ENCODE results near the gene CFAP70.
A peak's percentile ranks its signal among the peaks of the same experiment; 100 is the strongest.

CFAP70 gene

GRCh38 chr10:73376679-73377078 is 18.0 kb upstream of the CFAP70 start:
- TF ChIP-seq CTCF (IDR thresholded peaks at IDR 0.05; ENCODE audit: low read depth, low read length) = no peak
- H3K4me3 ChIP-seq (replicated peaks in 1 of 2; ENCODE audit: low read depth in 2 of 2, low read length in 2 of 2) = no peak overlapping the region
- DNase-seq (ENCODE audit: low read depth in 2 of 2) = no peak

- no peak for TF ChIP-seq CTCF (IDR thresholded peaks at IDR 0.05; ENCODE audit: low read depth, low read length)
- no peak overlapping the region for H3K4me3 ChIP-seq (replicated peaks in 1 of 2; ENCODE audit: low read depth in 2 of 2, low read length in 2 of 2)
- DNase-seq (ENCODE audit: low read depth in 2 of 2) = no peak
Observed at GRCh38 chr10:73368238-73368637, 9.6 kb upstream of the CFAP70 start.

GRCh38 chr10:73366381-73367298 is 8.0 kb upstream of the CFAP70 start:
- no peak overlapping the region for H3K4me3 ChIP-seq (replicated peaks in 1 of 2; ENCODE audit: low read depth in 2 of 2, low read length in 2 of 2)
- no peak for DNase-seq (ENCODE audit: low read depth in 2 of 2)
- no peak for TF ChIP-seq CTCF (IDR thresholded peaks at IDR 0.05; ENCODE audit: low read depth, low read length)

- no peak for TF ChIP-seq CTCF (IDR thresholded peaks at IDR 0.05; ENCODE audit: low read depth, low read length)
- no peak for DNase-seq (ENCODE audit: low read depth in 2 of 2)
Observed at GRCh38 chr10:73364964-73365363, 6.3 kb upstream of the CFAP70 start.

GRCh38 chr10:73359492-73359891 is 828 bp upstream of the CFAP70 start:
- no peak for TF ChIP-seq CTCF (IDR thresholded peaks at IDR 0.05; ENCODE audit: low read depth, low read length)
- DNase-seq (ENCODE audit: low read depth in 2 of 2) = peak in 1 of 2 donors; percentile 5
- no peak overlapping the region for H3K4me3 ChIP-seq (replicated peaks in 1 of 2; ENCODE audit: low read depth in 2 of 2, low read length in 2 of 2)

More at GRCh38 chr10:73364964-73365363, 6.3 kb upstream of the CFAP70 start:
- no peak overlapping the region for H3K4me3 ChIP-seq (replicated peaks in 1 of 2; ENCODE audit: low read depth in 2 of 2, low read length in 2 of 2)

GRCh38 chr10:73357821-73358220 is 843 bp downstream of the CFAP70 start:
- no peak for DNase-seq (ENCODE audit: low read depth in 2 of 2)
- peak overlapping the region; percentile 82 to 93 for H3K4me3 ChIP-seq (replicated peaks in 1 of 2; ENCODE audit: low read depth in 2 of 2, low read length in 2 of 2)
- no peak for TF ChIP-seq CTCF (IDR thresholded peaks at IDR 0.05; ENCODE audit: low read depth, low read length)
